ENCODE data around the gene GEMIN5. TPM values are rescaled to one million over a fixed set of nuclear protein-coding genes. Genes with fewer than 3 reads are reported as not detected.

GEMIN5 gene
- total and polyA plus RNA-seq, 2 of the 8 experiments (the other 6 are each of a cell fraction or from before 2014, with no cell fraction given) = 12.8 to 47.0 TPM

- FAIRE-seq (no peak), DNase-seq (ENCODE audit: low read depth in 1 of 2, low spot score in 2 of 2) (no peak)
- H3K27ac ChIP-seq (ENCODE audit: low read depth, low read length) = no peak overlapping the region
- H2AFZ ChIP-seq (ENCODE audit: low read length) = no peak overlapping the region
- no peak overlapping the region for H3K23ac ChIP-seq (ENCODE audit: insufficient read length)
- H3K4me2 ChIP-seq (ENCODE audit: insufficient read depth in 1 of 2, low read depth in 2 of 2, low read length in 2 of 2) = no peak overlapping the region
- H3K79me1 ChIP-seq (ENCODE audit: low read depth, low read length) = no peaks in the 10 kb centered on the region
- no peaks in the 10 kb centered on the region for H3K23me2 ChIP-seq (ENCODE audit: low read depth, low read length)
- no peaks in the 10 kb centered on the region; a peak in 1 of 4 replicates for H3K79me2 ChIP-seq (ENCODE audit: control insufficient read depth in 1 of 2, insufficient read depth in 2 of 2, low read length in 2 of 2)
- H4K5ac ChIP-seq (ENCODE audit: insufficient read length, low read depth, low read length) = no peak overlapping the region
- no peaks in the 10 kb centered on the region for H3K4me1 ChIP-seq (replicated peaks in 1 of 4; ENCODE audit: control insufficient read depth in 3 of 4, insufficient read depth in 4 of 4, low read length in 3 of 4)
- H3K4me3 ChIP-seq (ENCODE audit: extremely low read depth in 1 of 4, insufficient read depth in 2 of 4, low read depth in 3 of 4, low read length in 4 of 4) = no peak overlapping the region
- no peak overlapping the region for H3K9ac ChIP-seq (replicated peaks in 1 of 4; ENCODE audit: extremely low read depth in 1 of 4, low read depth in 3 of 4, low read length in 3 of 4)
- POLR2A ChIA-PET (ENCODE audit: partially characterized antibody) = interaction anchor here (0.7 to 3.8 kb wide), 7 partner anchors 10 to 249 kb away, joined by 3 to 21 read pairs (median 6); partner anchors contain the start of gene CNOT8
- H2AK5ac ChIP-seq (ENCODE audit: low read depth, low read length) = no peak overlapping the region
- H2BK5ac ChIP-seq (ENCODE audit: low read depth, low read length) = no peak overlapping the region
- no peaks in the 10 kb centered on the region for H4K20me1 ChIP-seq (replicated peaks in 1 of 2; ENCODE audit: control insufficient read depth in 1 of 2, insufficient read depth in 2 of 2, low read length in 2 of 2)
- H3K9me3 ChIP-seq (ENCODE audit: insufficient read depth in 2 of 2, low read depth in 1 of 2, low read length in 1 of 2) = no peaks in the 10 kb centered on the region
- H2BK15ac ChIP-seq (ENCODE audit: low read length) = no peak overlapping the region
- peaks cover 4 to 34% (median 19%) of the 10 kb centered on the region in 4 experiments; a peak in 7 of 8 replicates for H3K36me3 ChIP-seq (ENCODE audit: control insufficient read depth in 2 of 4, insufficient read depth in 4 of 4, low read length in 3 of 4)
- no peak overlapping the region for H3K4ac ChIP-seq (replicated peaks; ENCODE audit: insufficient read length, low read depth, low read length)
- no peak overlapping the region for H3K14ac ChIP-seq (ENCODE audit: insufficient read length)
- H4K91ac ChIP-seq (replicated peaks; ENCODE audit: insufficient read length, low read length) = no peak overlapping the region
- H4K8ac ChIP-seq (ENCODE audit: extremely low read depth, insufficient read depth, low read length) = no peak overlapping the region
- no peak overlapping the region for H2BK20ac ChIP-seq (ENCODE audit: low read length)
- H2BK120ac ChIP-seq (replicated peaks; ENCODE audit: low read depth, low read length) = no peak overlapping the region
- whole genome bisulfite sequencing, 2 experiments (ENCODE audit: extremely low coverage in 1 of 2, insufficient coverage in 1 of 2, insufficient read length in 1 of 2, insufficient replicate concordance in 2 of 2, low coverage in 1 of 2, low lambda C conversion rate in 2 of 2, missing lambda C conversion rate in 1 of 2) = 91% methylated on average over 14 of the region's 14 CpGs; no CpG with 5 or more reads in 1 of the 2 experiments
- no peak overlapping the region for H3K18ac ChIP-seq (ENCODE audit: extremely low read depth, low read length)
- H3K27me3 ChIP-seq (replicated peaks in 1 of 4; ENCODE audit: control insufficient read depth in 3 of 4, extremely low read depth in 1 of 4, insufficient read depth in 3 of 4, low read length in 3 of 4) = no peaks in the 10 kb centered on the region
- CTCF ChIA-PET (ENCODE audit: partially characterized antibody) = interaction anchor here (0.7 to 2.3 kb wide), 5 partner anchors 10 to 228 kb away, joined by 3 to 4 read pairs (median 3); no protein-coding TSS in a partner anchor
- no peak overlapping the region for H2BK12ac ChIP-seq (ENCODE audit: low read depth, low read length)
- no peak overlapping the region for H3K56ac ChIP-seq (replicated peaks; ENCODE audit: insufficient read length, low read depth, low read length)
- TF ChIP-seq HDAC6 (IDR thresholded peaks at IDR 0.05; ENCODE audit: low read depth, low read length) (no peak), RNF2 (IDR thresholded peaks at IDR 0.05; ENCODE audit: borderline replicate concordance, low read depth, low read length, missing control alignments, poor library complexity, severe bottlenecking) (no peak), RXRA (IDR thresholded peaks at IDR 0.05; ENCODE audit: insufficient read depth, low read depth, low read length) (no peak), SP1 (IDR thresholded peaks at IDR 0.05; ENCODE audit: low read depth, low read length) (no peak), ATF2 (IDR thresholded peaks at IDR 0.05; ENCODE audit: low read length) (no peak), E2F6 (IDR thresholded peaks at IDR 0.05) (no peak), SIN3A (conservative IDR thresholded peaks at IDR 0.05 in 1 of 2, IDR thresholded peaks at IDR 0.05 in 1 of 2; ENCODE audit: low read depth in 1 of 2, low read length in 2 of 2) (no peak), YY1 (IDR thresholded peaks at IDR 0.05; ENCODE audit: low read depth, low read length) (no peak)
- TF ChIP-seq, protein P1, sequence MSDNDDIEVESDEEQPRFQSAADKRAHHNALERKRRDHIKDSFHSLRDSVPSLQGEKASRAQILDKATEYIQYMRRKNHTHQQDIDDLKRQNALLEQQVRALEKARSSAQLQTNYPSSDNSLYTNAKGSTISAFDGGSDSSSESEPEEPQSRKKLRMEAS (IDR thresholded peaks at IDR 0.05) = no peak
Measured at GRCh38 chr5:154878642-154879335, 59.2 kb downstream of the GEMIN5 start.

Data from H1 (cell line).